Breast epithelium (tissue), 4 donors: Measurements from ENCODE around the gene UBXN11. TPM values are rescaled to one million over a fixed set of nuclear protein-coding genes. Genes with fewer than 3 reads are reported as not detected.

Source experiments
- DNase-seq, 2 donors: peaks; one replicate each; pipeline ENCODE4 v3.0.0-alpha.2; 2019; ENCODE audit warnings: low spot score in 2 of 2
- H3K27ac ChIP-seq, 2 donors: fragments of 200-600 bp; sonication (generic) in 1 of 2; one replicate each; pipeline ENCODE4 v1.5.1; 2016 to 2019; ENCODE audit warnings: mild to moderate bottlenecking in 1 of 2
- H3K27me3 ChIP-seq, 2 donors: fragments of 200-600 bp; sonication (generic) in 1 of 2; one replicate each; pipeline versions ENCODE4 v1.5.1 to v1.6.0; 2017 to 2019; ENCODE audit warnings: control low read depth in 1 of 2, mild to moderate bottlenecking in 1 of 2
- H3K36me3 ChIP-seq: fragments of 200-600 bp; one replicate; pipeline ENCODE4 v1.5.1; 2019
- H3K4me1 ChIP-seq, 2 donors: fragments of 200-600 bp; sonication (generic); one replicate each; pipeline ENCODE4 v1.5.1; 2016 to 2019; ENCODE audit warnings: control low read depth in 1 of 2
- H3K4me3 ChIP-seq, 3 donors: fragments of 200-600 bp; sonication (generic); 1 replicate in 2 of 3; 2 replicates in 1 of 3; pipeline ENCODE4 v1.5.1; 2016 to 2019; ENCODE audit warnings: mild to moderate bottlenecking in 3 of 3, moderate library complexity in 2 of 3
- H3K9me3 ChIP-seq, 2 donors: fragments of 200-600 bp; sonication (generic) in 1 of 2; one replicate each; pipeline ENCODE4 v1.5.1; 2016 to 2019; ENCODE audit warnings: control low read depth in 1 of 2
- CTCF ChIP-seq, 3 donors: fragments of 450-650 bp; IDR thresholded peaks; one replicate each; pipeline ENCODE4 v1.5.1; 2016 to 2017; ENCODE audit warnings: antibody characterized with exemption in 3 of 3, mild to moderate bottlenecking in 3 of 3, moderate library complexity in 3 of 3
- POLR2A ChIP-seq: fragments of 450-650 bp; IDR thresholded peaks from one replicate; pipeline ENCODE4 v1.6.1; 2016; ENCODE audit warnings: antibody characterized with exemption, mild to moderate bottlenecking, moderate library complexity
- POLR2AphosphoS5 ChIP-seq, 3 donors: sonication (generic); formaldehyde crosslinking; IDR thresholded peaks; one replicate each; pipeline ENCODE4 v1.6.1; 2017; ENCODE audit warnings: antibody characterized with exemption in 3 of 3
- intact Hi-C: fragments of 100-400 bp; cut with DNase I; formaldehyde crosslinking; loops from one replicate; pipeline ENCODE4 v1.15.1; 2023; ENCODE audit warnings: low total_unique reads
- total RNA-seq, 3 donors: library from RNA; depleted of rRNA; stranded (reverse); fragments of >200 nt; gene quantifications; one replicate each; pipeline ENCODE4 v1.1.0, GENCODE V29; 2016

UBXN11 gene
- total RNA-seq, 3 donors from 2014 or later: 15.0 to 25.5 (median 24.9) TPM

DNA sequence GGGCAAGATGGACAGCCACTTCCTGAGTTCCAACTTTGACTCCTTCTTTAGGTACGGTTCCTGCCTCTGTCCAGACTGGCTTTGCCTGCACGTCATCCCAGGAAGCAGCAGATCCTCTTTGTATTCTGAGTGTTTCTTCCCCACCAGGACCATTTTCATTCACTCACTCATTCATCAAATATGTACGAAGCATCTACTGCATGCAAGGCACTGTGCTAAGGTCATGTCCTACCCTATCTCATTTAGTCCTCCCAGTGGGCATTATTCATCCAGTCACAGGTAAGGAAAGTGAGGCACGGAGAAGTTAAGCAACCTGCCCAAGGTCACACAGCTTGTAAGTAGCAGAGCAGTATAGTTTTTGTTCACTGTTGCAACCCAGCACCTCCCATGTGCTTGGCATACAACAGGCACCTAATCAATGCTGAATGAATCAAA is 33.6 kb upstream of the UBXN11 start:
- H3K4me3 ChIP-seq: no peak overlapping the region
- TF ChIP-seq POLR2A (no peak), POLR2AphosphoS5 (IDR thresholded peaks at IDR 0.05) (no peak), CTCF (IDR thresholded peaks at IDR 0.05) (no peak)
- no peaks in the 10 kb centered on the region for H3K27me3 ChIP-seq
- no peaks in the 10 kb centered on the region for H3K9me3 ChIP-seq
- no peaks in the 10 kb centered on the region for H3K4me1 ChIP-seq
- no peak overlapping the region for H3K27ac ChIP-seq
- intact Hi-C loops: no loop called here
- no peak for DNase-seq
- no peaks in the 10 kb centered on the region for H3K36me3 ChIP-seq

DNA sequence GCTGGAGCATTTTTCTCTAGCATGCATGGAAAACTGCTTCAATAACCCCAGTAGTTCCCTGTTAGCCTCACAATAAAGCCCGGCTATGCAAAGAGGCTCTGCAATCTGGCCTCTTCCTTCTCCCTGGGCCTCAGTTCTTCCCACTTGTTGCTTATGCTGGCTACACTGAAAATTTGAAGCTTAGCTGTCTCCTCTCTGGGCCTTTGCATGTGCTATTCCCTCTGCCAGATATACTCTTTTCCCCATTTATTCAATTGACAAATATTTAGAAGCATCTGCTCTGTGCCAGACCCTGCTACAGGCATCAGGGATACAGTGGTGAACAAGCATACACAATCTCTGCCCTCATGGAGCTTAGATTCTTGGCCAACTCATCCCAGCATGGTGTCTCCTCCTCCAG is 32.2 kb upstream of the UBXN11 start:
- H3K27me3 ChIP-seq: no peaks in the 10 kb centered on the region

GRCh38 chr1:26337625-26338024 is 31.2 kb upstream of the UBXN11 start:
- H3K4me3 ChIP-seq: no peak overlapping the region
- TF ChIP-seq POLR2A (no peak), POLR2AphosphoS5 (IDR thresholded peaks at IDR 0.05) (no peak), CTCF (IDR thresholded peaks at IDR 0.05) (no peak)
- H3K27ac ChIP-seq: no peak overlapping the region
- no peaks in the 10 kb centered on the region for H3K27me3 ChIP-seq
- DNase-seq: no peak
- H3K36me3 ChIP-seq: no peaks in the 10 kb centered on the region
- H3K9me3 ChIP-seq: no peaks in the 10 kb centered on the region
- intact Hi-C loops: no loop called here
- H3K4me1 ChIP-seq: no peaks in the 10 kb centered on the region

More for the DNA sequence above, 32.2 kb upstream of the UBXN11 start:
- no peaks in the 10 kb centered on the region for H3K36me3 ChIP-seq
- no peaks in the 10 kb centered on the region for H3K9me3 ChIP-seq
- H3K27ac ChIP-seq: no peak overlapping the region
- H3K4me3 ChIP-seq: no peak overlapping the region
- no peaks in the 10 kb centered on the region for H3K4me1 ChIP-seq
- no peak for TF ChIP-seq POLR2A
- no peak for TF ChIP-seq CTCF (IDR thresholded peaks at IDR 0.05)
- no peak for TF ChIP-seq POLR2AphosphoS5 (IDR thresholded peaks at IDR 0.05)
- intact Hi-C loops: no loop called here
- no peak for DNase-seq

- Histone ChIP-seq H3K27ac (no peak overlapping the region), H3K36me3 (no peaks in the 10 kb centered on the region), H3K9me3 (no peaks in the 10 kb centered on the region), H3K4me1 (no peaks in the 10 kb centered on the region), H3K4me3 (no peak overlapping the region), H3K27me3 (no peaks in the 10 kb centered on the region)
- intact Hi-C loops: no loop called here
- TF ChIP-seq POLR2A: no peak
- TF ChIP-seq POLR2AphosphoS5 (IDR thresholded peaks at IDR 0.05): no peak
- TF ChIP-seq CTCF (IDR thresholded peaks at IDR 0.05): no peak
- DNase-seq: no peak
Observed at GRCh38 chr1:26337206-26337535, 30.7 kb upstream of the UBXN11 start.

DNA sequence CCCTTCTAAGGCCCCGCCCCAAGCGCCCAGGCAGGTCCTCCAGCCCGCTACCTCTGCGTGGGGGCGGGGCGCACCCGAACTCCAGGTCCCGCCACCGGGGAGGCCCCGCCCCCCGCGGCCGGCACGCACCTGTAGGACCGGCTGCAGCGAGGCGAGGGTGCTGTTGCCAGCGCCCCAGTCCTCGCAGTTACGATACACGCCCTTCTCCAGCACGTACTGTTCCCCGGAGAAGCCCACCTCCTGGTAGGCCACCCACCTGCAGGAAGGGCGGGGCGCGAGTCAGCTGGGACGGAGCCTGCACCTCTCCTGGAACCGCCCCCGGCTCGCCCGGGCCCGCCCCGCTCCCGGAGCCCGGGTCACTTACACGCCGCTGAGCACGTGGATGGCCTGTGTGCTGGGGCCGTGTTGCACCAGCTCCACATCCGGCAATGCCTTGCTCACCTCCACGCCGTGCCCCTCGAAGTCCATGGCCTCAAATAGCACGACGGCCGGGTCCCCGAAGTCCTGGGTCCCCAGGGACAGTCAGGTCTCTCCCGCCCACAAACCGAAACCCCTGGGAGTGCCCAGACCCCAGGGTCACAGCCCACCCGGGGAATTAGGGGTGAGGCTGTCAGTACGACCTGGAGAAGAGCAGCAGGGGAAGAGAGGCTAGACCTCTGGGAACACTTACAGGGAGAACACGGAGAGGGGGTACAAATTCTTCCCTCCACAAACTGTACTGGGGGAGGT is 30.2 kb upstream of the UBXN11 start:
- DNase-seq: peak; percentile 88
- H3K36me3 ChIP-seq: no peaks in the 10 kb centered on the region
- TF ChIP-seq POLR2AphosphoS5 (IDR thresholded peaks at IDR 0.05): no peak
- no peak for TF ChIP-seq CTCF (IDR thresholded peaks at IDR 0.05)
- no peak for TF ChIP-seq POLR2A
- no peak overlapping the region for H3K27ac ChIP-seq
- intact Hi-C loops: no loop called here
- no peaks in the 10 kb centered on the region for H3K9me3 ChIP-seq
- H3K27me3 ChIP-seq: no peaks in the 10 kb centered on the region
- no peaks in the 10 kb centered on the region for H3K4me1 ChIP-seq
- H3K4me3 ChIP-seq: peak overlapping the region; percentile 34 to 70 (median 61)
